Esophagus squamous epithelium (tissue), 4 donors: ENCODE measurements around the gene CD68.

Experiments used
- CTCF ChIP-seq, 6 experiments: fragments of 450-650 bp in 4 of 6; fragments of 200-600 bp in 2 of 6; sonication (generic) in 2 of 6; IDR thresholded peaks; one replicate each; pipeline ENCODE4 v1.5.1; 2016 to 2019; ENCODE audit warnings: antibody characterized with exemption in 6 of 6, mild to moderate bottlenecking in 4 of 6, moderate library complexity in 4 of 6
- POLR2A ChIP-seq, 4 donors: fragments of 450-650 bp; IDR thresholded peaks; one replicate each; pipeline ENCODE4 v1.6.1; 2017; ENCODE audit warnings: antibody characterized with exemption in 4 of 4, mild to moderate bottlenecking in 4 of 4, moderate library complexity in 3 of 4

- TF ChIP-seq CTCF (IDR thresholded peaks at IDR 0.05) (no peak), POLR2A (IDR thresholded peaks at IDR 0.05) (no peak)
Observed at GRCh38 chr17:7575481-7575883, 4.0 kb upstream of the CD68 start.
